BE2C (cell line): ENCODE measurements around the gene KRT33A.

ENCODE experiments used
- DNase-seq: peaks from one replicate; pipeline ENCODE4 v3.0.0-alpha.2; 2020
- H3K27me3 ChIP-seq: fragments of 250-450 bp; sonication (Bioruptor Pico); 2 replicates; pipeline ENCODE4 v1.5.1; 2020; ENCODE audit warnings: mild to moderate bottlenecking
- H3K36me3 ChIP-seq: fragments of 250-450 bp; sonication (Bioruptor Pico); 2 replicates; pipeline ENCODE4 v1.5.1; 2020; ENCODE audit warnings: mild to moderate bottlenecking
- H3K4me1 ChIP-seq: fragments of 250-450 bp; sonication (Bioruptor Pico); 2 replicates; pipeline ENCODE4 v1.5.1; 2020
- H3K4me3 ChIP-seq: 2 replicates; pipeline ENCODE4 v1.5.1; 2011; ENCODE audit warnings: low read depth, low read length
- H3K9me3 ChIP-seq: fragments of 250-450 bp; sonication (Bioruptor Pico); 2 replicates; pipeline ENCODE4 v1.5.1; 2020
- CTCF ChIP-seq: IDR thresholded peaks from 2 replicates; pipeline ENCODE4 v1.5.1; 2012; ENCODE audit warnings: mild to moderate bottlenecking, low read depth, low read length

KRT33A gene

GRCh38 chr17:41340934-41341861 is 9.4 kb downstream of the KRT33A start:
- no peak for TF ChIP-seq CTCF
- Histone ChIP-seq H3K36me3 (no peaks in the 10 kb centered on the region), H3K9me3 (no peaks in the 10 kb centered on the region), H3K4me1 (no peaks in the 10 kb centered on the region), H3K4me3 (no peak overlapping the region), H3K27me3 (peaks cover 12% of the 10 kb centered on the region)
- no peak for DNase-seq

GRCh38 chr17:41340494-41340893 is 10.1 kb downstream of the KRT33A start:
- no peaks in the 10 kb centered on the region for H3K4me1 ChIP-seq
- no peak for DNase-seq

GRCh38 chr17:41339571-41340172 is 11.0 kb downstream of the KRT33A start:
- peaks cover 12% of the 10 kb centered on the region for H3K27me3 ChIP-seq
- TF ChIP-seq CTCF: no peak

More at GRCh38 chr17:41340494-41340893, 10.1 kb downstream of the KRT33A start:
- peaks cover 12% of the 10 kb centered on the region for H3K27me3 ChIP-seq
- H3K36me3 ChIP-seq: no peaks in the 10 kb centered on the region
- H3K4me3 ChIP-seq: no peak overlapping the region
- TF ChIP-seq CTCF: no peak
- no peaks in the 10 kb centered on the region for H3K9me3 ChIP-seq

GRCh38 chr17:41338961-41339485 is 11.6 kb downstream of the KRT33A start:
- no peak for DNase-seq

More at GRCh38 chr17:41339571-41340172, 11.0 kb downstream of the KRT33A start:
- H3K4me1 ChIP-seq: no peaks in the 10 kb centered on the region
- H3K4me3 ChIP-seq: no peak overlapping the region
- no peaks in the 10 kb centered on the region for H3K9me3 ChIP-seq
- DNase-seq: no peak
- H3K36me3 ChIP-seq: no peaks in the 10 kb centered on the region

GRCh38 chr17:41335747-41336146 is 14.9 kb downstream of the KRT33A start:
- peaks cover 10% of the 10 kb centered on the region for H3K27me3 ChIP-seq
- no peaks in the 10 kb centered on the region for H3K9me3 ChIP-seq
- TF ChIP-seq CTCF: no peak

More at GRCh38 chr17:41338961-41339485, 11.6 kb downstream of the KRT33A start:
- Histone ChIP-seq H3K9me3 (no peaks in the 10 kb centered on the region), H3K36me3 (no peaks in the 10 kb centered on the region), H3K27me3 (peaks cover 12% of the 10 kb centered on the region), H3K4me3 (no peak overlapping the region), H3K4me1 (no peaks in the 10 kb centered on the region)
- no peak for TF ChIP-seq CTCF

More at GRCh38 chr17:41335747-41336146, 14.9 kb downstream of the KRT33A start:
- H3K36me3 ChIP-seq: no peaks in the 10 kb centered on the region
- no peak overlapping the region for H3K4me3 ChIP-seq
- no peak for DNase-seq
- no peaks in the 10 kb centered on the region for H3K4me1 ChIP-seq
